KMS-11 (cell line): ENCODE results near the gene TNFRSF18.
A peak's percentile ranks its signal among the peaks of the same experiment; 100 is the strongest.

Experiments used
- H2AFZ ChIP-seq: fragments of 200-600 bp; sonication (generic); 2 replicates; pipeline ENCODE4 v1.6.1; 2016; ENCODE audit warnings: antibody characterized with exemption, mixed run types, low read depth
- H3K27ac ChIP-seq: fragments of 200-600 bp; sonication (generic); 2 replicates; pipeline ENCODE4 v1.6.1; 2016; ENCODE audit warnings: mild to moderate bottlenecking, mixed run types
- H3K27me3 ChIP-seq: fragments of 200-600 bp; sonication (generic); 2 replicates; pipeline ENCODE4 v1.6.1; 2017; ENCODE audit warnings: mild to moderate bottlenecking, low read depth, mixed run types, moderate library complexity; ENCODE audit not compliant: insufficient read depth
- H3K36me3 ChIP-seq: fragments of 200-600 bp; sonication (generic); 2 replicates; pipeline ENCODE4 v1.6.1; 2017; ENCODE audit warnings: mild to moderate bottlenecking, mixed run types; ENCODE audit not compliant: insufficient read depth
- H3K4me1 ChIP-seq: fragments of 200-600 bp; sonication (generic); 2 replicates; pipeline ENCODE4 v1.6.1; 2016; ENCODE audit warnings: mild to moderate bottlenecking, low read depth, mixed run types; ENCODE audit not compliant: poor library complexity, severe bottlenecking
- H3K4me2 ChIP-seq: fragments of 200-600 bp; sonication (generic); 2 replicates; pipeline ENCODE4 v1.7.0; 2016; ENCODE audit warnings: mild to moderate bottlenecking, mixed run types
- H3K4me3 ChIP-seq: fragments of 200-600 bp; sonication (generic); IDR thresholded peaks from 2 replicates; pipeline ENCODE4 v1.6.1; 2017; ENCODE audit warnings: low read depth, low read length, mixed read lengths; ENCODE audit not compliant: insufficient read depth
- H3K79me2 ChIP-seq: fragments of 200-600 bp; sonication (generic); 2 replicates; pipeline ENCODE4 v1.6.1; 2016; ENCODE audit warnings: low read depth, mixed run types; ENCODE audit not compliant: insufficient read depth
- H3K9ac ChIP-seq: fragments of 200-600 bp; sonication (generic); 2 replicates; pipeline ENCODE4 v1.6.1; 2016; ENCODE audit warnings: mild to moderate bottlenecking, mixed run types
- H4K20me1 ChIP-seq: fragments of 200-600 bp; sonication (generic); 2 replicates; pipeline ENCODE4 v1.6.1; 2016; ENCODE audit warnings: mild to moderate bottlenecking, mixed run types; ENCODE audit not compliant: insufficient read depth
- TF ChIP-seq, protein P1 (sequence below): fragments of 200-600 bp; sonication (generic); conservative IDR thresholded peaks from 2 replicates; pipeline ENCODE4 v1.6.1; 2017; ENCODE audit warnings: low read depth, mild to moderate bottlenecking, antibody characterized with exemption, low read length, moderate library complexity, mixed read lengths

TNFRSF18 gene

DNA sequence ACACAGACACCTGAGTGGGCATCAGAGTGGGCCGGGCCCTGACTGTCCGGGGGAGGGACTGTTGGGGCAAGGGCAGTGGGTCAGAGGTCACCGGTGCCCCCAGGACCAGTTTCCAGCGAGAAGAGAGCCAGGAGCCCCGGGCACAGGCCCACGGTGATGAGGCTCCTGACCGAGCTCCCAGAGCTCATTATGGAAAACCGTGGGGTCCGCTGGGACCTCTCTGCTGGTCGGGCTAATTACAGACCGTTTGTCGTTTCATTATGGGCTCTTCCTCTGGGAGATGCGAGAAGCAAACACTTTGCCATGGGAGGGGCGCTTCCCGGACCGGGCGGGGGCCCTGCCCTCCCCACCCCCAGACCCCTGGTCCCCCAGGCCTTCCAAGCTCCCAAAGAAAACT, 44.7 kb downstream of the TNFRSF18 start:
- Histone ChIP-seq H3K36me3 (no peaks in the 10 kb centered on the region), H3K4me1 (peaks cover 7% of the 10 kb centered on the region), H3K27me3 (peaks cover 60% of the 10 kb centered on the region), H3K27ac (no peak overlapping the region), H3K9ac (no peak overlapping the region), H3K4me2 (no peak overlapping the region), H4K20me1 (no peaks in the 10 kb centered on the region), H3K4me3 (no peak overlapping the region), H3K79me2 (no peaks in the 10 kb centered on the region), H2AFZ (no peak overlapping the region)
- TF ChIP-seq, protein P1, sequence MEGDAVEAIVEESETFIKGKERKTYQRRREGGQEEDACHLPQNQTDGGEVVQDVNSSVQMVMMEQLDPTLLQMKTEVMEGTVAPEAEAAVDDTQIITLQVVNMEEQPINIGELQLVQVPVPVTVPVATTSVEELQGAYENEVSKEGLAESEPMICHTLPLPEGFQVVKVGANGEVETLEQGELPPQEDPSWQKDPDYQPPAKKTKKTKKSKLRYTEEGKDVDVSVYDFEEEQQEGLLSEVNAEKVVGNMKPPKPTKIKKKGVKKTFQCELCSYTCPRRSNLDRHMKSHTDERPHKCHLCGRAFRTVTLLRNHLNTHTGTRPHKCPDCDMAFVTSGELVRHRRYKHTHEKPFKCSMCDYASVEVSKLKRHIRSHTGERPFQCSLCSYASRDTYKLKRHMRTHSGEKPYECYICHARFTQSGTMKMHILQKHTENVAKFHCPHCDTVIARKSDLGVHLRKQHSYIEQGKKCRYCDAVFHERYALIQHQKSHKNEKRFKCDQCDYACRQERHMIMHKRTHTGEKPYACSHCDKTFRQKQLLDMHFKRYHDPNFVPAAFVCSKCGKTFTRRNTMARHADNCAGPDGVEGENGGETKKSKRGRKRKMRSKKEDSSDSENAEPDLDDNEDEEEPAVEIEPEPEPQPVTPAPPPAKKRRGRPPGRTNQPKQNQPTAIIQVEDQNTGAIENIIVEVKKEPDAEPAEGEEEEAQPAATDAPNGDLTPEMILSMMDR, result no peak

DNA sequence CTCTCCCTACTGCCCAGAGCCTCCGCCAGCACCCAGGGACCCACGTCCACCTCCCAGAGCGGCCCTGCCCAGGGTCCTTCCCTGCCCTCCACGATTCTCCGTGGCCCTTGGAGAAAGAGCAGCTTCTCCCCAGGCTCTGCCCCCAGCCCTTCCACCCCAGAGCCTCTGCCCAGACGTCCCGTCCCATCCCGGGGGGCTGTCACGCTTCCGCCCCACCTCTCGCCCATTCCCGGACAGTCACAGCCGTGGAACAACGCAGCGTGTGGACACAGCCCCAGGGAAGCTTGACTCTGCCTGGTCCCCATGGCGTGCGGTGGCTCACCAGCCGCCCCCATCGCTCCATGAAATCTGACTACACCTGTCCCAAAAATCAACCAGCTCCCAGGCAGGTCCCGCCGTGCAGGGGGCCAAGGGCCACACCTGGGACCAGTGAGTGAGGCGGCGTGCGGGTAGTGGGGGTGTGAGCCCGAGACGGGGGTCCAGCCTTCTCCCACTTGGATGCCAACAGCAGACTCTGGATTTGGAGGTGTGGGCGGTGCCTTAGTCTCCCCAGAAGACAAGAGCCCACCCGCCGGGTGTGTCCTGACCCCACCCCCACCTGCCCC, 45.2 kb downstream of the TNFRSF18 start:
- Histone ChIP-seq H3K79me2 (no peaks in the 10 kb centered on the region), H3K27me3 (peaks cover 62% of the 10 kb centered on the region), H3K4me1 (peaks cover 7% of the 10 kb centered on the region), H3K36me3 (no peaks in the 10 kb centered on the region), H3K4me3 (no peak overlapping the region), H2AFZ (no peak overlapping the region), H3K4me2 (no peak overlapping the region), H3K9ac (no peak overlapping the region), H3K27ac (no peak overlapping the region), H4K20me1 (no peaks in the 10 kb centered on the region)
- TF ChIP-seq, protein P1, result no peak

DNA sequence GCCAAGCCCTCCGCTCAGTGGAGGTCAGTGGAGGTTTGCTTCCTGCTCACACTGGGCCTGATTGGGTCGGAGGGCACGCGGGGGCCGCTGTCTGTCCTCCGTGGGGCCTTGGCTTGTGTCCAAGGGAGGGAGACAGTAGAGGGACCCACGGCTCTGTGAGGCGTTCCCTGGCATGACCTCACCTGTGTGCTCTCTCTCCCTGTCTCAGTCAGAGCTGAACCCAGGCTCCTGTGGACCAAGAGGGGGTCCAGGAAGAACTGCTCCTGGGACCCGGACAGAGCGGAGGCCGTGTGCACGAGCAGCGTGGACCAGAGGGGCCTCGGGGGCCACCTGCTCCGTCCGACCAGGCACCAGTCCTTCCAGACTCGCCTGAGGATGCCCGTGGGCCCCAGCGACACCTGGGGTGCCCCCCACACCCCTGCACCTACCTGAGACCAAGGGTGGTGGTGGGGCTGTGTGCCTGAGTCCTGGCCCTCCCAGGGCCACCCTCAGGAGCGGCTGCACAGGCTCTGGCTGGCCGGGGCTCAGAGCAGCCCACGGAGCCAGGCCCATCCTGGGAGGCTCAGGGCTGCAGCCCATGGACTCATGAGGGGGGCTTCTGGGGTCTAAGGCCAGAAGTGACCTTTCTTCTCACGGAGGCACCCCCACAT, 46.0 kb downstream of the TNFRSF18 start:
- peaks cover 62% of the 10 kb centered on the region for H3K27me3 ChIP-seq
- H3K4me2 ChIP-seq, result no peak overlapping the region
- no peaks in the 10 kb centered on the region for H3K36me3 ChIP-seq
- H3K27ac ChIP-seq, result no peak overlapping the region
- no peaks in the 10 kb centered on the region for H4K20me1 ChIP-seq
- H3K79me2 ChIP-seq, result no peaks in the 10 kb centered on the region
- H2AFZ ChIP-seq, result no peak overlapping the region
- no peak overlapping the region for H3K4me3 ChIP-seq
- H3K4me1 ChIP-seq, result peaks cover 7% of the 10 kb centered on the region
- no peak overlapping the region for H3K9ac ChIP-seq
- TF ChIP-seq, protein P1, result no peak

DNA sequence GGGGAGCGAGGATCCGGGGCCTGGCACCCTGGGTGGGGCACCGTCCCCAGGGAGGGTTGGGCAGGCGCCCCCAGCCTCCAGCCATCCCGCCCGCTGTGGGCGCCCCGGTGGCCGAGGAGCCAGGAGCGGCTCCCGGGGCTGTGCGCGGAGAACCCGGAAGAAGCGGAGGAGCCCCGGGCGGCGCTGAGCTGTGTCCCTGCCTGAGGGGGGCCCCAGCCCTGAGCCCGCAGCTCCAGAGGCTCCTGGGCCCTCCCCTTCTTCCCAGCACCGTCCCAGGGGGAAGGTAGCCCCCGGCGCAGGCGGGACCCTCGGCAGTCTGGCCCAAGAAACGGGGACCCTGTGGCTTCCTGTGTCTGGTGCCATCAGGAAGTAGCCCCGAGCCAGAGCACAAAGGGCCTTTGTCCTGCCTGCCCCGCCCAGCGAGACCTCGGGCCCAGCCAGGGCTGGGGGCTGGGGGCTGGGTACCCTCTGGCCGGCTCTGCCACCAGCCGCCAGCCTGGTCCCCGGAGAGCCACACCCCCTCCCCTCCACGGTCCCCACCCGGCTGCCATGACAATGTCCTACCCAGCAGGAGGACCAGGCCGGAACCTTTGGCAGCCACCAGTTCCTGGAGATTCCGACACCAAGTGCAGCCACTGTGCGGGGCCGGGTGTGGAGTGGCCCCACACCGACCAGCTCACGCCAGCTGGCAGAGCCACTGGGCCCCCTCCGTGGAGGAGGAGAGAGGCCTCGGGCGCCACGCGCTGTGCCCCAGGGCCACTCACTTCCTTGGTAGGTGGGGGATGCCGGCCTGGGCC, 48.3 kb downstream of the TNFRSF18 start:
- Histone ChIP-seq H3K4me1 (peaks cover 7% of the 10 kb centered on the region), H4K20me1 (no peaks in the 10 kb centered on the region), H3K4me3 (peak overlapping the region; percentile 82), H3K27me3 (peaks cover 57% of the 10 kb centered on the region), H3K27ac (peak overlapping the region; percentile 39; the same call in 1 of the 2 replicates), H3K4me2 (peak overlapping the region; percentile 100), H2AFZ (peak overlapping the region; percentile 95), H3K36me3 (no peaks in the 10 kb centered on the region), H3K79me2 (no peaks in the 10 kb centered on the region), H3K9ac (peak overlapping the region; percentile 79)
- TF ChIP-seq, protein P1, result no peak
